T-cell (primary cell): ENCODE results near the gene CSNK1E. TPM values are rescaled to one million over a fixed set of nuclear protein-coding genes. Genes with fewer than 3 reads are reported as not detected.

Source experiments
- ATAC-seq, 4 experiments: fragments of 200-7000 bp in 3 of 4; fragments of 150-1000 bp in 1 of 4; cut with Tn5 transposase; replicated peaks in 1 of 4; 1 replicate in 3 of 4; 2 replicates in 1 of 4; pipeline ENCODE4 v1.10.0; 2021; ENCODE audit warnings: moderate library complexity in 3 of 4, mild to moderate bottlenecking in 2 of 4, moderate number of reproducible peaks in 1 of 4
- CTCF ChIA-PET, 2 donors: fragments of 300-600 bp; sonication (Branson Sonifier 250); formaldehyde crosslinking; loops; one replicate each; lab custom pipeline; 2022; ENCODE audit warnings: antibody characterized with exemption in 2 of 2; lab: Charles Lee
- POLR2A ChIA-PET, 2 donors: fragments of 300-600 bp; sonication (Branson Sonifier 250); formaldehyde crosslinking; loops; one replicate each; lab custom pipeline; 2022; ENCODE audit warnings: antibody characterized with exemption in 2 of 2; lab: Charles Lee
- DNase-seq, 35 experiments: peaks; one replicate each; pipeline versions ENCODE4 v3.0.0 to v3.0.0-alpha.2; 2013 to 2023
- H3K27ac ChIP-seq: one replicate; pipeline ENCODE4 v1.5.1; 2013; ENCODE audit warnings: low read length
- H3K27me3 ChIP-seq, 2 experiments: replicated peaks in 1 of 2; 1 replicate in 1 of 2; 2 replicates in 1 of 2; pipeline versions ENCODE4 v1.6.1 to v1.7.0; 2013; ENCODE audit warnings: low read length in 1 of 2, mixed read lengths in 1 of 2; ENCODE audit not compliant: control insufficient read depth in 2 of 2, insufficient read depth in 2 of 2; ENCODE audit errors: extremely low read depth in 1 of 2
- H3K36me3 ChIP-seq, 2 donors: 1 replicate in 1 of 2; 2 replicates in 1 of 2; pipeline versions ENCODE4 v1.6.1 to v1.7.0; 2013; ENCODE audit warnings: low read length in 1 of 2; ENCODE audit not compliant: control insufficient read depth in 2 of 2, insufficient read depth in 1 of 2; ENCODE audit errors: extremely low read depth in 1 of 2
- H3K4me1 ChIP-seq, 2 experiments: 1 replicate in 1 of 2; 2 replicates in 1 of 2; pipeline versions ENCODE4 v1.6.1 to v1.7.0; 2013; ENCODE audit warnings: low read length in 2 of 2, mixed read lengths in 1 of 2; ENCODE audit not compliant: insufficient read depth in 2 of 2, control insufficient read depth in 1 of 2; ENCODE audit errors: extremely low read depth in 1 of 2
- H3K4me3 ChIP-seq, 2 donors: 1 replicate in 1 of 2; 2 replicates in 1 of 2; pipeline versions ENCODE4 v1.5.1 to v1.7.0; 2013; ENCODE audit warnings: mild to moderate bottlenecking in 2 of 2, low read length in 1 of 2, moderate library complexity in 1 of 2; ENCODE audit not compliant: control insufficient read depth in 1 of 2; ENCODE audit errors: extremely low read depth in 1 of 2
- H3K9me3 ChIP-seq: 2 replicates; pipeline ENCODE4 v1.7.0; 2013
- H3K27ac Mint-ChIP-seq, 2 donors: one replicate each; pipeline ENCODE4 v1.8.0; 2020 to 2021; ENCODE audit warnings: mild to moderate bottlenecking in 2 of 2, mixed read lengths in 2 of 2
- H3K27me3 Mint-ChIP-seq, 2 donors: one replicate each; pipeline ENCODE4 v1.8.0; 2021 to 2022; ENCODE audit warnings: mixed read lengths in 2 of 2
- H3K36me3 Mint-ChIP-seq: one replicate; pipeline ENCODE4 v1.8.0; 2021; ENCODE audit warnings: mixed read lengths
- H3K4me1 Mint-ChIP-seq, 3 donors: one replicate each; pipeline ENCODE4 v1.8.0; 2020 to 2022; ENCODE audit warnings: mixed read lengths in 3 of 3, mild to moderate bottlenecking in 1 of 3
- H3K4me3 Mint-ChIP-seq, 3 donors: one replicate each; pipeline ENCODE4 v1.8.0; 2020 to 2022; ENCODE audit warnings: mild to moderate bottlenecking in 3 of 3, mixed read lengths in 3 of 3, moderate library complexity in 3 of 3
- H3K9me3 Mint-ChIP-seq, 3 donors: one replicate each; pipeline ENCODE4 v1.8.0; 2020 to 2022; ENCODE audit warnings: mixed read lengths in 3 of 3
- WGBS: methylation state at CpG from one replicate; pipeline ENCODE4 v1.1.5; 2013; ENCODE audit warnings: missing lambda C conversion rate; ENCODE audit not compliant: insufficient coverage; 5-methylcytosine and 5-hydroxymethylcytosine counted together
- total RNA-seq, 35 experiments: library from RNA in 6 of 35; stranded (reverse) in 6 of 35; fragments of 120-200 nt in 1 of 35; gene quantifications; one replicate each; pipeline versions ENCODE4 v1.2.1 to v1.2.4 and lab custom pipeline; 2013 to 2026

CSNK1E gene
- total RNA-seq, 5 donors from 2014 or later (not counting 1 experiment from before 2014, with no cell fraction given): 105 to 142 (median 115) TPM

GRCh38 chr22:38246692-38247091 lies 70.5 kb downstream of the CSNK1E start:
- H3K36me3 Mint-ChIP-seq: peaks cover 43% of the 10 kb centered on the region
- peaks cover 0 to 2% (median 0%) of the 10 kb centered on the region in 3 donors for H3K9me3 Mint-ChIP-seq

GRCh38 chr22:38246046-38246658 lies 71.1 kb downstream of the CSNK1E start:
- no peaks in the 10 kb centered on the region for H3K27me3 Mint-ChIP-seq
- no peaks in the 10 kb centered on the region for H3K4me1 ChIP-seq
- H3K4me3 Mint-ChIP-seq: no peak overlapping the region
- peaks cover 3 to 41% of the 10 kb centered on the region in 2 donors for H3K36me3 ChIP-seq
- WGBS: 99% methylated on average over 18 of the region's 19 CpGs
- CTCF ChIA-PET: no interaction called here
- H3K4me1 Mint-ChIP-seq: peaks cover 0 to 5% (median 2%) of the 10 kb centered on the region in 3 donors
- no peaks in the 10 kb centered on the region for H3K9me3 ChIP-seq
- DNase-seq (no peak), ATAC-seq (no peak)
- peaks cover 43% of the 10 kb centered on the region for H3K36me3 Mint-ChIP-seq
- peaks cover 0 to 2% (median 0%) of the 10 kb centered on the region in 3 donors for H3K9me3 Mint-ChIP-seq
- no peaks in the 10 kb centered on the region for H3K27me3 ChIP-seq
- no peak overlapping the region for H3K27ac ChIP-seq
- no peak overlapping the region for H3K4me3 ChIP-seq
- H3K27ac Mint-ChIP-seq: no peak overlapping the region
- POLR2A ChIA-PET: no interaction called here

More at GRCh38 chr22:38246692-38247091, 70.5 kb downstream of the CSNK1E start:
- no peaks in the 10 kb centered on the region for H3K4me1 ChIP-seq
- 100% methylated on average over 2 of the region's 5 CpGs for WGBS
- no peak overlapping the region for H3K4me3 ChIP-seq
- DNase-seq (no peak), ATAC-seq (no peak)
- H3K27ac ChIP-seq: no peak overlapping the region
- peaks cover 3 to 41% of the 10 kb centered on the region in 2 donors for H3K36me3 ChIP-seq
- Mint-ChIP-seq H3K4me3 (no peak overlapping the region), H3K27me3 (no peaks in the 10 kb centered on the region), H3K4me1 (peaks cover 0 to 5% (median 2%) of the 10 kb centered on the region in 3 donors), H3K27ac (no peak overlapping the region)
- H3K9me3 ChIP-seq: no peaks in the 10 kb centered on the region
- ChIA-PET CTCF (no interaction called here), POLR2A (interaction anchor here in 1 of 2 donors (0.6 kb wide), 1 partner anchor 999 kb away, joined by 3 read pairs; no protein-coding TSS in a partner anchor)
- no peaks in the 10 kb centered on the region for H3K27me3 ChIP-seq

- peaks cover 0 to 3% (median 2%) of the 10 kb centered on the region in 3 donors for H3K4me1 Mint-ChIP-seq
- H3K9me3 Mint-ChIP-seq: no peaks in the 10 kb centered on the region
- 40% methylated on average over 1 of the region's 4 CpGs for WGBS
- H3K27ac Mint-ChIP-seq: no peak overlapping the region
- Histone ChIP-seq H3K4me1 (no peaks in the 10 kb centered on the region), H3K4me3 (no peak overlapping the region), H3K36me3 (peaks cover 3 to 38% of the 10 kb centered on the region in 2 donors), H3K9me3 (no peaks in the 10 kb centered on the region), H3K27me3 (no peaks in the 10 kb centered on the region), H3K27ac (no peak overlapping the region)
- DNase-seq (no peak), ATAC-seq (no peak)
- H3K4me3 Mint-ChIP-seq: no peak overlapping the region
- H3K36me3 Mint-ChIP-seq: peaks cover 40% of the 10 kb centered on the region
- CTCF ChIA-PET: no interaction called here
- H3K27me3 Mint-ChIP-seq: no peaks in the 10 kb centered on the region
- POLR2A ChIA-PET: no interaction called here
Measured at GRCh38 chr22:38244106-38244505, 73.1 kb downstream of the CSNK1E start.

- Histone ChIP-seq H3K9me3 (no peaks in the 10 kb centered on the region), H3K27ac (no peak overlapping the region), H3K36me3 (peaks cover 0 to 38% of the 10 kb centered on the region in 2 donors), H3K27me3 (no peaks in the 10 kb centered on the region), H3K4me3 (no peak overlapping the region), H3K4me1 (no peaks in the 10 kb centered on the region)
- Mint-ChIP-seq H3K9me3 (no peaks in the 10 kb centered on the region), H3K36me3 (peaks cover 36% of the 10 kb centered on the region), H3K27ac (no peak overlapping the region), H3K27me3 (no peaks in the 10 kb centered on the region), H3K4me3 (no peak overlapping the region), H3K4me1 (peaks cover 0 to 3% (median 0%) of the 10 kb centered on the region in 3 donors)
- ATAC-seq (no peak), DNase-seq (no peak)
- 91% methylated on average over 19 of the region's 20 CpGs for WGBS
- ChIA-PET CTCF (interaction anchor here (0.6 to 1.0 kb wide), 3 partner anchors 15 to 112 kb away, joined by 3 to 5 read pairs (median 3); no protein-coding TSS in a partner anchor), POLR2A (interaction anchor here in 1 of 2 donors (0.7 kb wide), 1 partner anchor 80 kb away, joined by 6 read pairs; no protein-coding TSS in a partner anchor)
Measured at GRCh38 chr22:38243007-38243765, 74.0 kb downstream of the CSNK1E start.

GRCh38 chr22:38240734-38241252 lies 76.4 kb downstream of the CSNK1E start:
- POLR2A ChIA-PET: no interaction called here
- no peak for ATAC-seq

More at GRCh38 chr22:38240734-38241252, 76.4 kb downstream of the CSNK1E start:
- Mint-ChIP-seq H3K4me1 (peaks cover 0 to 3% (median 0%) of the 10 kb centered on the region in 3 donors), H3K9me3 (no peaks in the 10 kb centered on the region), H3K27me3 (no peaks in the 10 kb centered on the region), H3K4me3 (no peak overlapping the region), H3K27ac (no peak overlapping the region), H3K36me3 (peaks cover 30% of the 10 kb centered on the region)
- no peak for DNase-seq
- CTCF ChIA-PET: interaction anchor here in 1 of 2 donors (0.7 kb wide), 1 partner anchor 1236 kb away, joined by 3 read pairs; no protein-coding TSS in a partner anchor
- Histone ChIP-seq H3K4me1 (no peaks in the 10 kb centered on the region), H3K36me3 (peaks cover 5 to 32% of the 10 kb centered on the region in 2 donors), H3K27me3 (no peaks in the 10 kb centered on the region), H3K27ac (no peak overlapping the region), H3K4me3 (no peak overlapping the region), H3K9me3 (no peaks in the 10 kb centered on the region)
- 84% methylated on average over 6 of the region's 6 CpGs for WGBS
